Common myeloid progenitor, CD34-positive (primary cell): ENCODE measurements around the gene PCDH9.
A peak's percentile ranks its signal among the peaks of the same experiment; 100 is the strongest.

Source experiments
- CTCF ChIA-PET: fragments of 350-600 bp; sonication (Branson Sonifier 250); formaldehyde crosslinking; loops from one replicate; lab custom pipeline; 2021; ENCODE audit warnings: antibody characterized with exemption; lab: Charles Lee
- POLR2A ChIA-PET: fragments of 350-600 bp; sonication (Branson Sonifier 250); formaldehyde crosslinking; loops from one replicate; lab custom pipeline; 2021; ENCODE audit warnings: antibody characterized with exemption; lab: Charles Lee
- DNase-seq, 3 donors: peaks; one replicate each; pipeline versions ENCODE4 v3.0.0 to v3.0.0-alpha.2; 2013
- H3K27ac ChIP-seq, 2 experiments: 1 replicate in 1 of 2; 2 replicates in 1 of 2; pipeline ENCODE4 v1.7.0; 2013; ENCODE audit warnings: inconsistent platforms in 2 of 2, low read length in 2 of 2, mild to moderate bottlenecking in 2 of 2, low read depth in 1 of 2, moderate library complexity in 1 of 2; ENCODE audit not compliant: severe bottlenecking in 2 of 2, insufficient read depth in 1 of 2, poor library complexity in 1 of 2
- H3K27me3 ChIP-seq, 5 experiments: replicated peaks in 2 of 5; 1 replicate in 3 of 5; 2 replicates in 2 of 5; pipeline versions ENCODE4 v1.6.1 to v1.7.0; 2013; ENCODE audit warnings: low read length in 4 of 5, mild to moderate bottlenecking in 2 of 5, moderate library complexity in 2 of 5, inconsistent platforms in 1 of 5; ENCODE audit not compliant: insufficient read depth in 5 of 5, control insufficient read depth in 4 of 5
- H3K36me3 ChIP-seq, 4 experiments: 1 replicate in 2 of 4; 2 replicates in 2 of 4; pipeline versions ENCODE4 v1.6.1 to v1.7.0; 2013; ENCODE audit warnings: low read length in 3 of 4, control low read depth in 1 of 4, mild to moderate bottlenecking in 1 of 4; ENCODE audit not compliant: control insufficient read depth in 4 of 4, insufficient read depth in 4 of 4
- H3K4me1 ChIP-seq, 4 experiments: 1 replicate in 3 of 4; 2 replicates in 1 of 4; pipeline versions ENCODE4 v1.6.1 to v1.7.1; 2013; ENCODE audit warnings: low read length in 3 of 4, mild to moderate bottlenecking in 3 of 4, control low read depth in 1 of 4, inconsistent platforms in 1 of 4, moderate library complexity in 1 of 4; ENCODE audit not compliant: control insufficient read depth in 4 of 4, insufficient read depth in 4 of 4; ENCODE audit errors: control extremely low read depth in 1 of 4
- H3K4me3 ChIP-seq, 7 experiments: 1 replicate in 4 of 7; 2 replicates in 3 of 7; pipeline versions ENCODE4 v1.5.1 to v1.7.0; 2013; ENCODE audit warnings: mild to moderate bottlenecking in 7 of 7, low read length in 6 of 7, moderate library complexity in 6 of 7, inconsistent platforms in 2 of 7, low read depth in 2 of 7, control low read depth in 1 of 7; ENCODE audit not compliant: insufficient read depth in 4 of 7, control insufficient read depth in 1 of 7; ENCODE audit errors: extremely low read depth in 1 of 7
- H3K9me3 ChIP-seq, 5 experiments: 1 replicate in 4 of 5; 2 replicates in 1 of 5; pipeline versions ENCODE4 v1.6.1 to v1.7.1; 2013; ENCODE audit warnings: low read length in 4 of 5, mild to moderate bottlenecking in 2 of 5, inconsistent platforms in 1 of 5, low read depth in 1 of 5, moderate library complexity in 1 of 5; ENCODE audit not compliant: control insufficient read depth in 4 of 5, insufficient read depth in 2 of 5; ENCODE audit errors: control extremely low read depth in 1 of 5
- WGBS: methylation state at CpG from one replicate; pipeline ENCODE4 v1.1.5; 2013; ENCODE audit not compliant: insufficient coverage; 5-methylcytosine and 5-hydroxymethylcytosine counted together

PCDH9 gene

GRCh38 chr13:66520511-66521355, 709.4 kb downstream of the PCDH9 start:
- ChIA-PET CTCF (no interaction called here), POLR2A (no interaction called here)
- H3K36me3 ChIP-seq: no peaks in the 10 kb centered on the region

GRCh38 chr13:66519259-66519658, 710.9 kb downstream of the PCDH9 start:
- 100% methylated on average over 2 of the region's 4 CpGs for WGBS

More at GRCh38 chr13:66520511-66521355, 709.4 kb downstream of the PCDH9 start:
- no peak overlapping the region for H3K27ac ChIP-seq
- H3K27me3 ChIP-seq: no peaks in the 10 kb centered on the region
- 100% methylated on average over 1 of the region's 2 CpGs for WGBS
- DNase-seq: no peak
- no peaks in the 10 kb centered on the region for H3K9me3 ChIP-seq
- no peaks in the 10 kb centered on the region for H3K4me1 ChIP-seq
- H3K4me3 ChIP-seq: no peak overlapping the region

GRCh38 chr13:66518068-66518467, 712.1 kb downstream of the PCDH9 start:
- H3K27ac ChIP-seq: no peak overlapping the region
- H3K36me3 ChIP-seq: no peaks in the 10 kb centered on the region
- H3K4me1 ChIP-seq: peaks cover 0 to 1% (median 0%) of the 10 kb centered on the region in 4 experiments
- DNase-seq: no peak
- H3K27me3 ChIP-seq: no peaks in the 10 kb centered on the region
- H3K9me3 ChIP-seq: no peaks in the 10 kb centered on the region
- POLR2A ChIA-PET: no interaction called here
- H3K4me3 ChIP-seq: no peak overlapping the region
- CTCF ChIA-PET: no interaction called here
- WGBS: 83% methylated on average over 1 of the region's 2 CpGs

More at GRCh38 chr13:66519259-66519658, 710.9 kb downstream of the PCDH9 start:
- no peaks in the 10 kb centered on the region for H3K27me3 ChIP-seq
- no peaks in the 10 kb centered on the region for H3K4me1 ChIP-seq
- ChIA-PET POLR2A (no interaction called here), CTCF (no interaction called here)
- H3K9me3 ChIP-seq: no peaks in the 10 kb centered on the region
- no peak overlapping the region for H3K4me3 ChIP-seq
- no peak overlapping the region for H3K27ac ChIP-seq
- DNase-seq: no peak
- no peaks in the 10 kb centered on the region for H3K36me3 ChIP-seq

GRCh38 chr13:66513728-66514127, 716.4 kb downstream of the PCDH9 start:
- H3K4me3 ChIP-seq: no peak overlapping the region
- no peaks in the 10 kb centered on the region for H3K9me3 ChIP-seq
- peak in 2 of 3 donors; percentile 41 to 60 for DNase-seq
- no peaks in the 10 kb centered on the region for H3K36me3 ChIP-seq
- ChIA-PET POLR2A (no interaction called here), CTCF (no interaction called here)
- no CpG with 5 or more reads among the region's 2 CpGs for WGBS
- peaks cover 0 to 1% (median 0%) of the 10 kb centered on the region in 4 experiments for H3K4me1 ChIP-seq
- H3K27me3 ChIP-seq: no peaks in the 10 kb centered on the region
- no peak overlapping the region for H3K27ac ChIP-seq

- no peak for DNase-seq
- ChIA-PET CTCF (no interaction called here), POLR2A (no interaction called here)
- 88% methylated on average over 1 of the region's 1 CpG for WGBS
- Histone ChIP-seq H3K27me3 (no peaks in the 10 kb centered on the region), H3K4me1 (peaks cover 0 to 1% (median 0%) of the 10 kb centered on the region in 4 experiments), H3K27ac (no peak overlapping the region), H3K4me3 (no peak overlapping the region), H3K36me3 (no peaks in the 10 kb centered on the region), H3K9me3 (peaks cover 0 to 4% (median 0%) of the 10 kb centered on the region in 5 experiments)
These were observed 721.0 kb downstream of the PCDH9 start for GRCh38 chr13:66509175-66509574.

- peaks cover 0 to 4% (median 0%) of the 10 kb centered on the region in 5 experiments for H3K9me3 ChIP-seq
- H3K4me3 ChIP-seq: no peak overlapping the region
- H3K4me1 ChIP-seq: no peaks in the 10 kb centered on the region
- ChIA-PET CTCF (no interaction called here), POLR2A (no interaction called here)
- H3K36me3 ChIP-seq: no peaks in the 10 kb centered on the region
- DNase-seq: no peak
- no peak overlapping the region for H3K27ac ChIP-seq
- WGBS: 100% methylated on average over 2 of the region's 4 CpGs
- no peaks in the 10 kb centered on the region for H3K27me3 ChIP-seq
These were observed 721.8 kb downstream of the PCDH9 start for GRCh38 chr13:66508153-66508909.

GRCh38 chr13:66506979-66507378, 723.2 kb downstream of the PCDH9 start:
- H3K4me3 ChIP-seq: no peak overlapping the region
- ChIA-PET POLR2A (no interaction called here), CTCF (no interaction called here)
- no peaks in the 10 kb centered on the region for H3K4me1 ChIP-seq
- H3K9me3 ChIP-seq: peaks cover 0 to 4% (median 0%) of the 10 kb centered on the region in 5 experiments
- no CpG with 5 or more reads among the region's 2 CpGs for WGBS
- no peak for DNase-seq
- no peak overlapping the region for H3K27ac ChIP-seq
- no peaks in the 10 kb centered on the region for H3K27me3 ChIP-seq
- H3K36me3 ChIP-seq: no peaks in the 10 kb centered on the region
